Stimulated activated CD4-positive, alpha-beta T cell treated with anti-CD3 and anti-CD28 coated beads, Interleukin-2, amount 100 ng/mL, for 48 hours (primary cell): Measurements from ENCODE around the gene RIN2.

Source experiments
- DNase-seq, 2 donors: peaks; one replicate each; pipeline ENCODE4 v3.0.0-alpha.2; 2020

Gene RIN2

GRCh38 chr20:19765913-19766312 lies 7.9 kb downstream of the RIN2 start:
- no peak for DNase-seq

- no peak for DNase-seq
These were observed 9.0 kb downstream of the RIN2 start for GRCh38 chr20:19767070-19767469.

- no peak for DNase-seq
These were observed 10.3 kb downstream of the RIN2 start for GRCh38 chr20:19768325-19768842.

- DNase-seq: no peak
These were observed 11.4 kb downstream of the RIN2 start for GRCh38 chr20:19769507-19769906.

DNA sequence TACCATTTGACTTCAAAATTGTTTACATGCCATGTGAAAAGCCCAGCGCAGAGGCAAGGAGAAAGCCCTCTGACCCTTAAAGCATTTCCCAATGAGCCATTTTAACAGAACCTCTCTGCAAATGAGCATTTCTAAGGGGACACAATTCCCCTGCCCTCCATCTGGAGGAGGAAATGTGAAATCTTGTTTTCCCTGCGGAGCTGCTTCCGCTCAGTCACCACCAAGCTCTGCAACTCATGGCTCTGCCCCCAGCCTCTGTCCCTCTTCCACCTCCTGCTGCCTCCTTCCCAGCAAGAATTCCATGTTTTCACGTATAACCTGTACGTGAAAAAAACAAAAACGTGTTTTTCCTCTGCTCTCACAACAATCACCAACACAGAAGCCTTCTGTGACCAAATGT lies 12.3 kb downstream of the RIN2 start:
- no peak for DNase-seq

GRCh38 chr20:19771031-19771430 lies 13.0 kb downstream of the RIN2 start:
- DNase-seq: no peak

- no peak for DNase-seq
These were observed 15.4 kb downstream of the RIN2 start for GRCh38 chr20:19773471-19773870.

- DNase-seq: no peak
These were observed 16.3 kb downstream of the RIN2 start for GRCh38 chr20:19774135-19774933.

DNA sequence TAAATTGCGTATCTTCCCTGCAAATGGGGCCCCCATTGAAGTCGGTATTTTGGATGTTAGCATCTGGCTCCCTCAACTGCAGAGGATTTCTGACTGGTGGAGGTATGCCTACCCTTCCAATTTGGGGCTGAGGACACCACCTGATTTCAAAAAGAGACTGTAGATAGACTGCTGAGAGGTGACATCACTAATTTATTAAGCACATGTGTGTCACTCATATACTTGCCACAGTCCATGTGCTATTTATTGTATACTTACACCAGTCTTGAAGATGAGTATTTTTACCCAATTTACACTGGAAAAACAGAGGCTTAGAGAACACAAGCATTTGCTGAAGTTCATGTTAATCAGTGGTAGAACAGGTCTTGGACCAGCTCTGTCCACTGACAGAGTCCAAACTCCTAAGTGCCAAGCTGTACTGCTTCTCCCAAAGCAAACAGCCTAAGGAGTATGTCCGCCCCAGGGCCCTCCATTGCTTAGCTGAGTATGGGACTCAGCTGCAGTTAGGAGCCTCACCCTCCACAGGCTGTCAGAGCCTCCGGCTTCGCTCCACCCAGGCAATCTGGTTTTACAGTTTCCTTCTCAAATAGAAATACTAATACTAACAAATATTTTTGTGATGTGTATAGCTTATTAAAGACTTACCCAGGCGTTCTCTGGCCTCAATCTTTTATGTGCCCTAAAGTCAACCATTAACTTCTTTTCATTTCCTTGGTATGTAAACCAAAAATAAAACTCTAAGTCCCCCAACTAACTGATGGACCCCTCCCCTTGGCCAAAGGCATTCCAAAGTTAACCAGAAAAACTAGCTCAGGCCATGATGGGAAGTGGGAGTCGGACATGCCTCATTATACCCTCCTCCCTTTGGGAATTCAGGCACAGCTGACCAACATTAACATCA lies 17.5 kb downstream of the RIN2 start:
- no peak for DNase-seq

GRCh38 chr20:19777315-19777714 lies 19.3 kb downstream of the RIN2 start:
- DNase-seq: no peak

DNA sequence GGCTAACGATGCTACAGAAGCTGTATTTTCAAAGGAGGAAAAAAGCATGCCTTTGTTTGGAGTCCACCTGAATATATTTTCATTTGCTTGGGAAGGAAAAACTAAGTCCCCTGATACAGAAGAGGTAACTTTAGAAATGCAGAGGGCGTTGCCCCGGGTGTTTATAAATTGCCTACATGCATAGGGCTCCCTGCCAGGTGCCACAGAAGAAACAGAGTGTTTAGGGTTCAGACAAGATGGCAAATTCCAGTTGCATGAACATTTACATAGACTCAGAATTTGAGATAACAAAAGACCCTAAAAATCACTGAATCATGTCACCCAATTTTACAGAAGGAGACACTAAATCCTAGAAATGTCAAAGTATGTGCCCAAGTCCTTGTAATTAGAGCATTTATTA lies 19.9 kb downstream of the RIN2 start:
- DNase-seq: no peak

DNA sequence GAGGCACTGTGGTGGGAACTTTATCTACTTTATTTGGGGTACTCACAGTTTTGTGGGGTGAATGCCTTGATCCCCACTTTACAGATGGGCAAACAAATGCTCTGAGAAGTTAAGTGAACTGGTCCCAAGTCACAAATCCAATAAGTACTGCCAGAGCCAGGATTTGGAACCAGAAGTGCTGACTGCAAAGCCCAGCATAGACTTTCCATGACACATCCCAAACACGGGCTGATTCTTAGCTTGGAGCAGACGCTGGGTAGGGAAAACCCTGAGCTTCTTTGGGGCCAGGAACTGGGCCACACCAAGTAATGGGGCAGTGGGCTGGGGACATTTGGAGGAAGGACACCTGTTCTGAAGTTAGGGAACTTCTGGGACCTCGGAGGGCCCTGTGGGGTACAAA lies 20.3 kb downstream of the RIN2 start:
- DNase-seq: no peak

GRCh38 chr20:19779634-19780033 lies 21.6 kb downstream of the RIN2 start:
- no peak for DNase-seq

DNA sequence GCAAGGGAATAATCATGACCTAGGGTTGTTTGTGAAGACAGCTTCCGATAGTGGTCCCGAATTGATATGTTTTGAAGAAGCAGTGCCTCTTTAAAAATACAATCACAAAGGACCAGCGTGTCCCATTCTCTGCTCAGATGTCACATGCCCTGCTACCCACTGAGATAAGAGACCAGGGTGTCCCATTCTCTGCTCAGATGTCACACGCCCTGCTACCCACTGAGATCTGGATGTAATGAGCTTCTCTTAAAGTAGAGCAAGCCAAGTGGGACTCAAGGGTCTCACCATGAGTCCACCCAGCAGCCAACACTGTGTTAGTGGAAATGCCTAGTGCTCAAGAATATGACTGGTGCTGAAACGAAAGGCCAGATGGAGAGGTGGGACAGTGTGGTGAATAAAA lies 22.2 kb downstream of the RIN2 start:
- no peak for DNase-seq

DNA sequence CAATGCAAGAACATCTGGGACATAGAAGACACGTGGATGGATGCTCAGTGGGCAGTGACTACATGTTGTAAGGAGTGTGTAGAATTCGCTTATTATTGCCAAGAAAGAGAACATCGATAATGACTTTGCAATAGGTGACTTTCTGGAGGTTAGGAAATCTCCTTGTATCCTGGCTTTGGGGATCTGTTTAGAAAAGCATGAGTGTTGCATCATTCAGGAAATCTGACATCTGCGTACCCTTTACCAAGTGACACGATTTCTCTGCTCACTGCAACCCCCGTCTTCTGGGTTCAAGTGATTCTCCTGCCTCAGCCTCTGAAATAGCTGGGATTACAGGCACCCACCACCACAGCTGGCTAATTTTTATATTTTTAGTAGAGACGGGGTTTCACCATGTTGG lies 23.2 kb downstream of the RIN2 start:
- no peak for DNase-seq

- no peak for DNase-seq
These were observed 24.6 kb downstream of the RIN2 start for GRCh38 chr20:19782669-19783068.

DNA sequence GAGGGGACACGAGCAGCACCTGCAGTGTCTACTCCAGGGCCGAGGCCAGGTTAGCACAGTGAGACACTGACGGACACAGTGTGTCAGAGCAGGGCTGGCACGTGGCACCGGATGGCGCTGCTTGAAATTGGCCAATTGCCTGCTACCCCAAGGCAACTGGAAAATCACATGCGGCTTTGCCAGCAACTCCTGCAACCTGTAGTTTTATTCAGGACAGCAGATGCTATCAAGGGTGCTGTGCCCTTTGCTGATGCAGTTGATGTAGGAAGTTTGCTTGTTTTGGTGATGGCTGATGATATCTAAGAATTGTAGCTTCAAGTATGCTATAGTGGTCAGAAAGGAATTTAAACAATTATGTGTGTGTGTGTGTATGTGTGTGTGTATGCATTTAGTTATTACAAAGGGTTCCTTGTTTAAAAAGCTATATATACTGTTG lies 25.9 kb downstream of the RIN2 start:
- DNase-seq: no peak

- peak; percentile 23 to 32 for DNase-seq
These were observed 26.6 kb downstream of the RIN2 start for GRCh38 chr20:19784511-19785172.

GRCh38 chr20:19785173-19785982 lies 27.3 kb downstream of the RIN2 start:
- DNase-seq: no peak

DNA sequence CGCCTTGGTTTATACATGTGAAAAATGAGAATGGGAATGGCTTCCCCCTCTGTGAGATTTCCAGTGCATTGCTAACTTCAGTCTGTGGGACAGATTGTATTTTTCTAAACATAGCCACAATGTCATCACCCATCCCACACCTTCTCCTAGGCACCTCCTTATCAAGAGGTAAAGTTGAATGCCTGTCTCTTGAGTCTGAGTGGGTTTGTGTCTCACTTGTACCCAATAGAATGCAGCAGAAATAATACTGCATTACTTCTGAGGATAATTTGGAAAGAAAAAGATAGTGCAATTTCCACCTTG lies 27.9 kb downstream of the RIN2 start:
- no peak for DNase-seq

GRCh38 chr20:19786311-19786710 lies 28.3 kb downstream of the RIN2 start:
- no peak for DNase-seq

- DNase-seq: no peak
These were observed 29.3 kb downstream of the RIN2 start for GRCh38 chr20:19787366-19787765.

DNA sequence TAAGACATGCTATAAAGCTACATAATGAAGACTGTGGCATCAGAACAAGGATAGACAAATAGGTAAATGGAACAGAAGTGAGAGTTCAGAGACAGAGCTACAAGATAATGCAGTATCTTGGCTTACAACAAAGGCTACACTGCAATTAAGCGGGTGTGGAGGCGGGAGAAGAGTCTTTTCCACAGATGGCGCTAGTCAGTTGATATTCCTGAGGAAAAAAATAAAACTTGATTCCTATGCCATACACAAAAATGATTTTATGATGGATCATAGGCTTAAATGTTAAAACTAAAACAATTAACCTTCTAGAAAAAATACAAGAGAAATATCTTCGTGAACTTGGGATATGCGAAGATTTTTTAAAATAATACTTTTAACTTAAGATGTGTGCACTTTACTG lies 31.0 kb downstream of the RIN2 start:
- no peak for DNase-seq
